Mesenchymal stem cell (in vitro differentiated cells and primary cell): ENCODE results near the gene PLCE1.

Source experiments
- DNase-seq: peaks from one replicate; pipeline ENCODE4 v3.0.0-alpha.2; 2013
- H2AFZ ChIP-seq: one replicate; pipeline ENCODE4 v1.6.1; 2013; ENCODE audit warnings: low read depth, mild to moderate bottlenecking, control low read depth, inconsistent platforms, low read length, moderate library complexity
- H2AK5ac ChIP-seq: 2 replicates; pipeline ENCODE4 v1.6.1; 2013; ENCODE audit warnings: low read length, moderate library complexity, mild to moderate bottlenecking, inconsistent platforms; ENCODE audit not compliant: severe bottlenecking
- H2BK120ac ChIP-seq: one replicate; pipeline ENCODE4 v1.6.1; 2013; ENCODE audit warnings: low read depth, mild to moderate bottlenecking, inconsistent platforms, low read length, moderate library complexity
- H2BK12ac ChIP-seq, 2 experiments: one replicate each; pipeline ENCODE4 v1.6.1; 2013; ENCODE audit warnings: inconsistent platforms in 2 of 2, low read length in 2 of 2, mild to moderate bottlenecking in 2 of 2, moderate library complexity in 2 of 2, control low read depth in 1 of 2
- H2BK15ac ChIP-seq: one replicate; pipeline ENCODE4 v1.6.1; 2013; ENCODE audit warnings: mild to moderate bottlenecking, low read depth, inconsistent platforms; ENCODE audit not compliant: poor library complexity, severe bottlenecking
- H2BK5ac ChIP-seq: 2 replicates; pipeline ENCODE4 v1.6.1; 2013; ENCODE audit warnings: low read depth, mild to moderate bottlenecking, low read length, control low read depth, inconsistent platforms; ENCODE audit not compliant: poor library complexity, severe bottlenecking
- H3K14ac ChIP-seq, 2 experiments: one replicate each; pipeline ENCODE4 v1.6.1; 2013; ENCODE audit warnings: inconsistent platforms in 2 of 2, low read length in 2 of 2, control low read depth in 1 of 2, mild to moderate bottlenecking in 1 of 2, moderate library complexity in 1 of 2
- H3K18ac ChIP-seq, 2 experiments: one replicate each; pipeline ENCODE4 v1.6.1; 2013; ENCODE audit warnings: inconsistent platforms in 2 of 2, low read length in 2 of 2, control low read depth in 1 of 2, low read depth in 1 of 2, mild to moderate bottlenecking in 1 of 2
- H3K23ac ChIP-seq, 2 experiments: one replicate each; pipeline ENCODE4 v1.6.1; 2013; ENCODE audit warnings: inconsistent platforms in 2 of 2, low read length in 2 of 2, mild to moderate bottlenecking in 2 of 2, moderate library complexity in 2 of 2, control low read depth in 1 of 2
- H3K27ac ChIP-seq: 2 replicates; pipeline ENCODE4 v1.5.1; 2013; ENCODE audit warnings: mild to moderate bottlenecking, moderate library complexity, low read length, control low read depth, inconsistent platforms; ENCODE audit not compliant: poor library complexity, severe bottlenecking
- H3K27me3 ChIP-seq, 2 experiments: 2 replicates each; pipeline versions ENCODE4 v1.6.1 to v1.7.0; 2013; ENCODE audit warnings: low read length in 2 of 2, mild to moderate bottlenecking in 2 of 2, moderate library complexity in 2 of 2, control low read depth in 1 of 2, inconsistent platforms in 1 of 2; ENCODE audit not compliant: control insufficient read depth in 1 of 2, insufficient read depth in 1 of 2
- H3K36me3 ChIP-seq, 2 experiments: 2 replicates each; pipeline versions ENCODE4 v1.6.1 to v1.7.0; 2013; ENCODE audit warnings: low read length in 2 of 2, control low read depth in 1 of 2, inconsistent platforms in 1 of 2, low read depth in 1 of 2, mild to moderate bottlenecking in 1 of 2; ENCODE audit not compliant: insufficient read depth in 2 of 2, control insufficient read depth in 1 of 2
- H3K4ac ChIP-seq, 2 experiments: one replicate each; pipeline ENCODE4 v1.6.1; 2013; ENCODE audit warnings: inconsistent platforms in 2 of 2, low read length in 2 of 2, mild to moderate bottlenecking in 2 of 2, moderate library complexity in 2 of 2, control low read depth in 1 of 2, low read depth in 1 of 2
- H3K4me1 ChIP-seq: 2 replicates; pipeline ENCODE4 v1.6.1; 2013; ENCODE audit warnings: low read depth, low read length, control low read depth; ENCODE audit not compliant: control insufficient read depth, insufficient read depth
- H3K4me2 ChIP-seq: 2 replicates; pipeline ENCODE4 v1.6.1; 2013; ENCODE audit warnings: low read length, mild to moderate bottlenecking, inconsistent platforms; ENCODE audit not compliant: poor library complexity, severe bottlenecking
- H3K4me3 ChIP-seq, 2 experiments: 2 replicates each; pipeline versions ENCODE4 v1.5.1 to v1.7.0; 2013; ENCODE audit warnings: low read length in 2 of 2, mild to moderate bottlenecking in 2 of 2, control low read depth in 1 of 2, low read depth in 1 of 2; ENCODE audit not compliant: insufficient read depth in 1 of 2
- H3K79me1 ChIP-seq: replicated peaks from 2 replicates; pipeline ENCODE4 v1.6.1; 2013; ENCODE audit warnings: mild to moderate bottlenecking, control low read depth, low read length, inconsistent platforms; ENCODE audit not compliant: poor library complexity, severe bottlenecking
- H3K9ac ChIP-seq: 2 replicates; pipeline ENCODE4 v1.7.0; 2013; ENCODE audit warnings: mild to moderate bottlenecking, low read length, moderate library complexity
- H3K9me3 ChIP-seq: 2 replicates; pipeline ENCODE4 v1.7.0; 2013; ENCODE audit warnings: mild to moderate bottlenecking, low read length; ENCODE audit not compliant: control insufficient read depth
- H4K8ac ChIP-seq: one replicate; pipeline ENCODE4 v1.6.1; 2013; ENCODE audit warnings: inconsistent platforms, mild to moderate bottlenecking, low read length, moderate library complexity
- H4K91ac ChIP-seq: one replicate; pipeline ENCODE4 v1.6.1; 2013; ENCODE audit warnings: mild to moderate bottlenecking, low read length, inconsistent platforms
- WGBS: methylation state at CpG from one replicate; pipeline ENCODE4 v1.1.7; 2013; ENCODE audit warnings: mixed read lengths; 5-methylcytosine and 5-hydroxymethylcytosine counted together

The PLCE1 gene

GRCh38 chr10:94035982-94036765 is 42.4 kb downstream of the PLCE1 start:
- Histone ChIP-seq H2BK12ac (no peak overlapping the region), H3K4me1 (peaks cover 3% of the 10 kb centered on the region), H3K27ac (no peak overlapping the region), H3K4ac (no peak overlapping the region), H3K4me2 (no peak overlapping the region), H3K9me3 (peaks cover 9% of the 10 kb centered on the region), H3K36me3 (no peaks in the 10 kb centered on the region), H4K91ac (no peak overlapping the region), H3K79me1 (no peaks in the 10 kb centered on the region), H3K14ac (no peak overlapping the region), H2BK5ac (no peak overlapping the region), H3K27me3 (no peaks in the 10 kb centered on the region), H3K9ac (no peak overlapping the region), H2BK120ac (no peak overlapping the region), H2AFZ (no peak overlapping the region), H2BK15ac (no peak overlapping the region), H3K23ac (no peak overlapping the region), H4K8ac (no peak overlapping the region), H2AK5ac (no peak overlapping the region), H3K18ac (no peak overlapping the region), H3K4me3 (no peak overlapping the region)
- WGBS = no CpG with 5 or more reads among the region's 3 CpGs
- DNase-seq = no peak

- Histone ChIP-seq H3K23ac (no peak overlapping the region), H2AFZ (no peak overlapping the region), H3K4ac (no peak overlapping the region), H3K27ac (no peak overlapping the region), H3K9me3 (peaks cover 4% of the 10 kb centered on the region), H2BK12ac (no peak overlapping the region), H3K14ac (no peak overlapping the region), H2AK5ac (no peak overlapping the region), H2BK15ac (no peak overlapping the region), H3K27me3 (no peaks in the 10 kb centered on the region), H3K36me3 (no peaks in the 10 kb centered on the region), H4K91ac (no peak overlapping the region), H2BK5ac (no peak overlapping the region), H2BK120ac (no peak overlapping the region), H3K4me1 (peaks cover 3% of the 10 kb centered on the region), H3K79me1 (no peaks in the 10 kb centered on the region), H3K9ac (no peak overlapping the region), H4K8ac (no peak overlapping the region), H3K4me3 (no peak overlapping the region), H3K4me2 (no peak overlapping the region), H3K18ac (no peak overlapping the region)
- no peak for DNase-seq
- 63% methylated on average over 1 of the region's 1 CpG for WGBS
These were observed 43.0 kb downstream of the PLCE1 start for GRCh38 chr10:94036766-94037033.

- H3K4me3 ChIP-seq = no peak overlapping the region
- H3K23ac ChIP-seq = no peak overlapping the region
- no peak overlapping the region for H4K8ac ChIP-seq
- H2BK5ac ChIP-seq = no peak overlapping the region
- peaks cover 3% of the 10 kb centered on the region for H3K4me1 ChIP-seq
- no peaks in the 10 kb centered on the region for H3K79me1 ChIP-seq
- no peak overlapping the region for H2AK5ac ChIP-seq
- H3K14ac ChIP-seq = no peak overlapping the region
- H3K18ac ChIP-seq = no peak overlapping the region
- no peaks in the 10 kb centered on the region for H3K27me3 ChIP-seq
- H3K36me3 ChIP-seq = no peaks in the 10 kb centered on the region
- WGBS = 77% methylated on average over 3 of the region's 3 CpGs
- no peak overlapping the region for H3K9ac ChIP-seq
- no peaks in the 10 kb centered on the region for H3K9me3 ChIP-seq
- DNase-seq = no peak
- H3K4me2 ChIP-seq = no peak overlapping the region
- no peak overlapping the region for H2AFZ ChIP-seq
- H2BK12ac ChIP-seq = no peak overlapping the region
- H3K27ac ChIP-seq = no peak overlapping the region
- no peak overlapping the region for H3K4ac ChIP-seq
- H2BK15ac ChIP-seq = no peak overlapping the region
- no peak overlapping the region for H2BK120ac ChIP-seq
- H4K91ac ChIP-seq = no peak overlapping the region
These were observed 43.6 kb downstream of the PLCE1 start for GRCh38 chr10:94037286-94037685.

- Histone ChIP-seq H4K91ac (no peak overlapping the region), H2AFZ (no peak overlapping the region), H3K36me3 (no peaks in the 10 kb centered on the region), H3K79me1 (no peaks in the 10 kb centered on the region), H3K9ac (no peak overlapping the region), H2BK12ac (no peak overlapping the region), H3K14ac (no peak overlapping the region), H3K4me1 (peaks cover 3% of the 10 kb centered on the region), H3K4ac (no peak overlapping the region), H2AK5ac (no peak overlapping the region), H3K23ac (no peak overlapping the region), H2BK5ac (no peak overlapping the region), H2BK15ac (no peak overlapping the region), H3K27ac (no peak overlapping the region), H3K27me3 (no peaks in the 10 kb centered on the region), H2BK120ac (no peak overlapping the region), H4K8ac (no peak overlapping the region), H3K4me2 (no peak overlapping the region), H3K4me3 (no peak overlapping the region), H3K9me3 (no peaks in the 10 kb centered on the region), H3K18ac (no peak overlapping the region)
- peak; percentile 10 for DNase-seq
- WGBS = 41% methylated on average over 4 of the region's 4 CpGs
These were observed 44.3 kb downstream of the PLCE1 start for GRCh38 chr10:94038024-94038423.
